H1 (cell line): ENCODE data around the gene SLC24A3. TPM values are rescaled to one million over a fixed set of nuclear protein-coding genes. Genes with fewer than 3 reads are reported as not detected.

Experiments used
- CTCF ChIA-PET: fragments of 300-600 bp; sonication (Branson Sonifier 250); formaldehyde crosslinking; loops from one replicate; lab custom pipeline; 2021; ENCODE audit not compliant: partially characterized antibody; lab: Charles Lee
- POLR2A ChIA-PET: fragments of 300-600 bp; sonication (Branson Sonifier 250); formaldehyde crosslinking; loops from one replicate; lab custom pipeline; 2021; ENCODE audit warnings: inconsistent platforms; ENCODE audit not compliant: partially characterized antibody; lab: Charles Lee
- DNase-seq, 2 experiments: peaks; one replicate each; pipeline versions ENCODE4 v3.0.0 to v3.0.0-alpha.2; 2010 to 2022; ENCODE audit warnings: low spot score in 2 of 2, low read depth in 1 of 2, mixed read lengths in 1 of 2
- FAIRE-seq: peaks from 2 replicates; lab custom pipeline; 2011; peaks lifted over from hg19 to GRCh38; lab: Jason Lieb, UNC
- H2AFZ ChIP-seq: 2 replicates; pipeline ENCODE4 v1.8.1; 2012; ENCODE audit warnings: low read length, inconsistent platforms
- H2AK5ac ChIP-seq: 2 replicates; pipeline ENCODE4 v1.6.1; 2013; ENCODE audit warnings: low read depth, low read length
- H2BK120ac ChIP-seq: replicated peaks from 2 replicates; pipeline ENCODE3; 2013; ENCODE audit warnings: low read depth, low read length, inconsistent platforms
- H2BK12ac ChIP-seq: 2 replicates; pipeline ENCODE4 v1.6.1; 2013; ENCODE audit warnings: low read depth, low read length
- H2BK15ac ChIP-seq: 2 replicates; pipeline ENCODE4 v1.6.1; 2013; ENCODE audit warnings: low read length
- H2BK20ac ChIP-seq: 2 replicates; pipeline ENCODE4 v1.6.1; 2013; ENCODE audit warnings: low read length
- H2BK5ac ChIP-seq: 2 replicates; pipeline ENCODE4 v1.6.1; 2013; ENCODE audit warnings: low read depth, low read length
- H3K14ac ChIP-seq: 2 replicates; pipeline ENCODE4 v1.6.1; 2013; ENCODE audit warnings: inconsistent platforms; ENCODE audit not compliant: insufficient read length
- H3K18ac ChIP-seq: 2 replicates; pipeline ENCODE4 v1.6.1; 2013; ENCODE audit warnings: low read length; ENCODE audit errors: extremely low read depth
- H3K23ac ChIP-seq: 2 replicates; pipeline ENCODE4 v1.6.1; 2013; ENCODE audit warnings: inconsistent platforms; ENCODE audit not compliant: insufficient read length
- H3K23me2 ChIP-seq: 2 replicates; pipeline ENCODE4 v1.6.1; 2013; ENCODE audit warnings: low read depth, low read length
- H3K27ac ChIP-seq: 2 replicates; pipeline ENCODE4 v1.6.1; 2011; ENCODE audit warnings: low read depth, low read length, inconsistent platforms
- H3K27me3 ChIP-seq, 4 experiments: replicated peaks in 1 of 4; 1 replicate in 1 of 4; 2 replicates in 3 of 4; pipeline versions ENCODE4 v1.6.1 to v1.8.1; 2011 to 2013; ENCODE audit warnings: low read length in 3 of 4, mild to moderate bottlenecking in 3 of 4, inconsistent platforms in 2 of 4, mixed read lengths in 2 of 4, moderate library complexity in 1 of 4; ENCODE audit not compliant: control insufficient read depth in 3 of 4, insufficient read depth in 3 of 4; ENCODE audit errors: extremely low read depth in 1 of 4
- H3K36me3 ChIP-seq, 4 experiments: 2 replicates each; pipeline versions ENCODE4 v1.6.1 to v1.8.1; 2011 to 2013; ENCODE audit warnings: mild to moderate bottlenecking in 4 of 4, low read length in 3 of 4, moderate library complexity in 2 of 4, control low read depth in 1 of 4, inconsistent platforms in 1 of 4; ENCODE audit not compliant: insufficient read depth in 4 of 4, control insufficient read depth in 2 of 4
- H3K4ac ChIP-seq: replicated peaks from 2 replicates; pipeline ENCODE3; 2013; ENCODE audit warnings: low read length, low read depth, mixed read lengths, inconsistent platforms; ENCODE audit not compliant: insufficient read length
- H3K4me1 ChIP-seq, 4 experiments: replicated peaks in 1 of 4; 1 replicate in 1 of 4; 2 replicates in 3 of 4; pipeline versions ENCODE4 v1.6.1 to v1.8.1; 2011 to 2013; ENCODE audit warnings: low read length in 3 of 4, inconsistent platforms in 2 of 4, mixed read lengths in 1 of 4; ENCODE audit not compliant: insufficient read depth in 4 of 4, control insufficient read depth in 3 of 4
- H3K4me2 ChIP-seq, 2 experiments: 2 replicates each; pipeline versions ENCODE4 v1.6.1 to v1.8.1; 2011 to 2013; ENCODE audit warnings: low read depth in 2 of 2, low read length in 2 of 2, control low read depth in 1 of 2, inconsistent platforms in 1 of 2, mild to moderate bottlenecking in 1 of 2; ENCODE audit not compliant: insufficient read depth in 1 of 2
- H3K4me3 ChIP-seq, 4 experiments: fragments of 200-600, 300-600 bp in 1 of 4; sonication (generic), shearing (Covaris generic), sonication (Bioruptor Twin) in 1 of 4; 2 replicates each; pipeline versions ENCODE4 v1.5.1 to v1.8.1; 2011 to 2016; ENCODE audit warnings: low read length in 4 of 4, low read depth in 3 of 4, control low read depth in 2 of 4, inconsistent platforms in 2 of 4, mild to moderate bottlenecking in 2 of 4, mixed read lengths in 1 of 4, moderate library complexity in 1 of 4; ENCODE audit not compliant: insufficient read depth in 2 of 4; ENCODE audit errors: extremely low read depth in 1 of 4
- H3K56ac ChIP-seq: replicated peaks from 2 replicates; pipeline ENCODE3; 2013; ENCODE audit warnings: low read depth, mild to moderate bottlenecking, mixed read lengths, low read length, inconsistent platforms; ENCODE audit not compliant: insufficient read length
- H3K79me1 ChIP-seq: 2 replicates; pipeline ENCODE4 v1.6.1; 2013; ENCODE audit warnings: low read depth, low read length, control low read depth
- H3K79me2 ChIP-seq, 2 experiments: 2 replicates each; pipeline versions ENCODE4 v1.6.1 to v1.8.1; 2012 to 2013; ENCODE audit warnings: low read length in 2 of 2, mild to moderate bottlenecking in 2 of 2, inconsistent platforms in 1 of 2; ENCODE audit not compliant: insufficient read depth in 2 of 2, control insufficient read depth in 1 of 2
- H3K9ac ChIP-seq, 4 experiments: replicated peaks in 1 of 4; 1 replicate in 1 of 4; 2 replicates in 3 of 4; pipeline versions ENCODE4 v1.6.1 to v1.8.1; 2011 to 2013; ENCODE audit warnings: low read depth in 3 of 4, low read length in 3 of 4, control low read depth in 2 of 4, mild to moderate bottlenecking in 2 of 4, moderate library complexity in 2 of 4, inconsistent platforms in 1 of 4; ENCODE audit errors: extremely low read depth in 1 of 4
- H3K9me3 ChIP-seq, 2 experiments: 2 replicates each; pipeline versions ENCODE4 v1.6.1 to v1.8.1; 2012 to 2013; ENCODE audit warnings: mild to moderate bottlenecking in 2 of 2, moderate library complexity in 2 of 2, control low read depth in 1 of 2, inconsistent platforms in 1 of 2, low read depth in 1 of 2, low read length in 1 of 2, mixed read lengths in 1 of 2; ENCODE audit not compliant: insufficient read depth in 2 of 2
- H4K20me1 ChIP-seq, 2 experiments: replicated peaks in 1 of 2; 2 replicates each; pipeline versions ENCODE3 to v1.8.1; 2011 to 2013; ENCODE audit warnings: inconsistent platforms in 2 of 2, low read length in 2 of 2, mild to moderate bottlenecking in 1 of 2; ENCODE audit not compliant: insufficient read depth in 2 of 2, control insufficient read depth in 1 of 2
- H4K5ac ChIP-seq: 2 replicates; pipeline ENCODE4 v1.6.1; 2013; ENCODE audit warnings: low read length, low read depth, mixed read lengths, inconsistent platforms; ENCODE audit not compliant: insufficient read length
- H4K8ac ChIP-seq: 2 replicates; pipeline ENCODE4 v1.8.0; 2013; ENCODE audit warnings: mild to moderate bottlenecking, moderate library complexity, low read length, inconsistent platforms; ENCODE audit not compliant: insufficient read depth; ENCODE audit errors: extremely low read depth
- H4K91ac ChIP-seq: replicated peaks from 2 replicates; pipeline ENCODE3; 2013; ENCODE audit warnings: low read length, mixed read lengths, inconsistent platforms; ENCODE audit not compliant: insufficient read length
- BACH1 ChIP-seq: IDR thresholded peaks from 2 replicates; pipeline ENCODE4 v1.6.1; 2012; ENCODE audit warnings: low read length, improper control_type of control experiment
- CBX8 ChIP-seq: fragments of 300-800, 300-1000 bp; sonication (generic); IDR thresholded peaks from 2 replicates; pipeline ENCODE4 v1.7.1; 2016; ENCODE audit warnings: low read depth, low read length, borderline replicate concordance
- CREB1 ChIP-seq: IDR thresholded peaks from 2 replicates; pipeline ENCODE4 v1.6.1; 2012; ENCODE audit warnings: inconsistent platforms
- FOSL1 ChIP-seq: IDR thresholded peaks from 2 replicates; pipeline ENCODE4 v1.6.1; 2011; ENCODE audit warnings: mild to moderate bottlenecking, low read depth, low read length, moderate library complexity; ENCODE audit not compliant: insufficient read depth
- JUN ChIP-seq: IDR thresholded peaks from 2 replicates; pipeline ENCODE4 v1.6.1; 2011; ENCODE audit warnings: low read depth, mild to moderate bottlenecking, improper control_type of control experiment, low read length
- NRF1 ChIP-seq: IDR thresholded peaks from 2 replicates; pipeline ENCODE4 v1.6.1; 2011; ENCODE audit warnings: mild to moderate bottlenecking, low read depth, low read length, improper control_type of control experiment
- RBBP5 ChIP-seq: IDR thresholded peaks from 2 replicates; pipeline ENCODE4 v1.7.1; 2012; ENCODE audit warnings: low read depth, mild to moderate bottlenecking, inconsistent platforms, low read length, moderate library complexity, borderline replicate concordance
- SIX5 ChIP-seq: IDR thresholded peaks from 2 replicates; pipeline ENCODE4 v1.6.1; 2011; ENCODE audit warnings: mild to moderate bottlenecking, low read depth, low read length
- WGBS, 2 experiments: shearing (Covaris generic) in 1 of 2; methylation state at CpG; one replicate each; pipeline versions ENCODE4 v1.1.6 to v1.1.7; 2013 to 2015; ENCODE audit warnings: low lambda C conversion rate in 2 of 2, mixed read lengths in 2 of 2, inconsistent platforms in 1 of 2, low coverage in 1 of 2, missing lambda C conversion rate in 1 of 2; ENCODE audit not compliant: insufficient replicate concordance in 2 of 2, insufficient coverage in 1 of 2, insufficient read length in 1 of 2; ENCODE audit errors: extremely low coverage in 1 of 2, missing lambda C conversion rate in 1 of 2; 5-methylcytosine and 5-hydroxymethylcytosine counted together
- polyA plus RNA-seq, 7 experiments: library from polyadenylated mRNA; depleted of rRNA in 3 of 7; stranded (reverse) in 5 of 7; unstranded in 2 of 7; fragments of >200 nt in 5 of 7; fragments of 200-250 nt in 2 of 7; gene quantifications; 1 replicate in 5 of 7; 2 replicates in 1 of 7; 4 replicates in 1 of 7; pipeline versions ENCODE4 v1.2.1 to v1.2.3, GENCODE V29; 2011 to 2013; ENCODE audit warnings: missing spikeins in 2 of 7, mixed read lengths in 2 of 7
- total RNA-seq: library from RNA; stranded (reverse); fragmentation: NEBNext Ultra II Directional; extraction: Animal tissue kit (Norgen Biotek cat#: 25700); gene quantifications from 2 replicates; pipeline ENCODE4 v1.2.1, GENCODE V29; 2021
- TF ChIP-seq, protein P1 (sequence below): IDR thresholded peaks from 2 replicates; pipeline ENCODE4 v1.6.1; 2012; ENCODE audit warnings: inconsistent platforms
- TF ChIP-seq, protein P2 (sequence below): IDR thresholded peaks from 2 replicates; pipeline ENCODE4 v1.6.1; 2011; ENCODE audit warnings: low read depth, mild to moderate bottlenecking, low read length; ENCODE audit not compliant: insufficient read depth

SLC24A3 gene
- total and polyA plus RNA-seq, 2 of the 8 experiments (the other 6 are each of a cell fraction or from before 2014, with no cell fraction given) = 4.5 to 6.3 TPM

GRCh38 chr20:19487420-19487819 is 275.0 kb downstream of the SLC24A3 start:
- Histone ChIP-seq H3K4me3 (no peak overlapping the region), H3K23ac (no peak overlapping the region), H3K79me2 (no peaks in the 10 kb centered on the region), H2AK5ac (no peak overlapping the region), H3K14ac (no peak overlapping the region), H4K91ac (no peak overlapping the region), H3K27ac (no peak overlapping the region), H3K36me3 (no peaks in the 10 kb centered on the region), H3K27me3 (no peaks in the 10 kb centered on the region; a peak in 1 of 7 replicates), H3K79me1 (no peaks in the 10 kb centered on the region), H4K8ac (no peak overlapping the region), H2BK120ac (no peak overlapping the region), H3K4me1 (no peaks in the 10 kb centered on the region), H4K20me1 (no peaks in the 10 kb centered on the region)
- CTCF ChIA-PET = interaction anchor here (0.8 to 0.9 kb wide), 2 partner anchors 51 to 54 kb away, joined by 3 read pairs; no protein-coding TSS in a partner anchor
- TF ChIP-seq, protein P1, sequence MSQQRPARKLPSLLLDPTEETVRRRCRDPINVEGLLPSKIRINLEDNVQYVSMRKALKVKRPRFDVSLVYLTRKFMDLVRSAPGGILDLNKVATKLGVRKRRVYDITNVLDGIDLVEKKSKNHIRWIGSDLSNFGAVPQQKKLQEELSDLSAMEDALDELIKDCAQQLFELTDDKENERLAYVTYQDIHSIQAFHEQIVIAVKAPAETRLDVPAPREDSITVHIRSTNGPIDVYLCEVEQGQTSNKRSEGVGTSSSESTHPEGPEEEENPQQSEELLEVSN = no peak
- TF ChIP-seq FOSL1 (no peak), NRF1 (no peak), JUN (no peak), CREB1 (no peak), BACH1 (no peak), SIX5 (no peak), CBX8 (no peak), RBBP5 (no peak)
- TF ChIP-seq, protein P2, sequence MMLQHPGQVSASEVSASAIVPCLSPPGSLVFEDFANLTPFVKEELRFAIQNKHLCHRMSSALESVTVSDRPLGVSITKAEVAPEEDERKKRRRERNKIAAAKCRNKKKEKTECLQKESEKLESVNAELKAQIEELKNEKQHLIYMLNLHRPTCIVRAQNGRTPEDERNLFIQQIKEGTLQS = no peak
- TF ChIP-seq, all 59 proteins: peak for 0
- Histone ChIP-seq H2BK15ac (no peak overlapping the region), H3K9me3 (no peaks in the 10 kb centered on the region), H3K4me2 (no peak overlapping the region), H3K9ac (no peak overlapping the region), H3K23me2 (no peaks in the 10 kb centered on the region), H4K5ac (no peak overlapping the region), H3K56ac (no peak overlapping the region), H2BK20ac (no peak overlapping the region), H2BK12ac (no peak overlapping the region), H2BK5ac (no peak overlapping the region), H3K4ac (no peak overlapping the region), H3K18ac (no peak overlapping the region), H2AFZ (no peak overlapping the region)
- DNase-seq = no peak
- FAIRE-seq = no peak
- 90% methylated on average over 1 of the region's 1 CpG; no CpG with 5 or more reads in 1 of the 2 experiments for WGBS, 2 experiments
- POLR2A ChIA-PET = no interaction called here
